MM.1S (cell line): Measurements from ENCODE around the gene IGFN1.

Source experiments
- DNase-seq: peaks from one replicate; pipeline ENCODE4 v3.0.0-alpha.2; 2015
- H2AFZ ChIP-seq: fragments of 300-600 bp; sonication (generic); 2 replicates; pipeline ENCODE4 v1.6.0; 2016; ENCODE audit warnings: antibody characterized with exemption, low read length
- H3F3A ChIP-seq: fragments of 300-600 bp; sonication (generic); 2 replicates; pipeline ENCODE4 v1.6.1; 2016; ENCODE audit warnings: mild to moderate bottlenecking, antibody characterized with exemption, low read length, moderate library complexity, mixed read lengths; ENCODE audit not compliant: insufficient read depth
- H3K27ac ChIP-seq: fragments of 300-600 bp; sonication (generic); 2 replicates; pipeline ENCODE4 v1.5.1; 2016; ENCODE audit warnings: mild to moderate bottlenecking, low read length
- H3K27me3 ChIP-seq: fragments of 300-600 bp; sonication (generic); replicated peaks from 2 replicates; pipeline ENCODE4 v1.6.0; 2016; ENCODE audit warnings: low read length; ENCODE audit not compliant: insufficient read depth
- H3K36me3 ChIP-seq: fragments of 300-600 bp; sonication (generic); replicated peaks from 2 replicates; pipeline ENCODE4 v1.6.1; 2016; ENCODE audit warnings: mild to moderate bottlenecking, low read length, mixed read lengths; ENCODE audit not compliant: insufficient read depth
- H3K4me1 ChIP-seq: fragments of 300-600 bp; sonication (generic); 2 replicates; pipeline ENCODE4 v1.6.1; 2016; ENCODE audit warnings: low read length, mixed read lengths
- H3K4me2 ChIP-seq: fragments of 300-600 bp; sonication (generic); 2 replicates; pipeline ENCODE4 v1.6.0; 2016; ENCODE audit warnings: low read depth, low read length
- H3K4me3 ChIP-seq: fragments of 300-600 bp; sonication (generic); 2 replicates; pipeline ENCODE4 v1.5.1; 2016; ENCODE audit warnings: low read length, mixed read lengths
- H3K79me2 ChIP-seq: fragments of 300-600 bp; sonication (generic); 2 replicates; pipeline ENCODE4 v1.6.1; 2016; ENCODE audit warnings: mixed run types, low read length, mixed read lengths
- H3K9ac ChIP-seq: fragments of 300-600 bp; sonication (generic); 2 replicates; pipeline ENCODE4 v1.6.1; 2016; ENCODE audit warnings: low read length, mixed read lengths
- H3K9me2 ChIP-seq: fragments of 300-600 bp; sonication (generic); replicated peaks from 2 replicates; pipeline ENCODE4 v1.6.1; 2016; ENCODE audit warnings: mild to moderate bottlenecking, low read length, mixed read lengths; ENCODE audit not compliant: insufficient read depth
- H3K9me3 ChIP-seq: fragments of 300-600 bp; sonication (generic); replicated peaks from 2 replicates; pipeline ENCODE4 v1.6.1; 2016; ENCODE audit warnings: mild to moderate bottlenecking, low read length, mixed read lengths; ENCODE audit not compliant: insufficient read depth
- H4K20me1 ChIP-seq: fragments of 300-600 bp; sonication (generic); 2 replicates; pipeline ENCODE4 v1.6.1; 2016; ENCODE audit warnings: mild to moderate bottlenecking, low read length, moderate library complexity, mixed read lengths; ENCODE audit not compliant: insufficient read depth
- EZH2 ChIP-seq: fragments of 300-600 bp; sonication (generic); optimal IDR thresholded peaks from 2 replicates; pipeline ENCODE3; 2017; ENCODE audit warnings: low read depth, mild to moderate bottlenecking, antibody characterized with exemption, low read length, mixed read lengths
- EZH2phosphoT487 ChIP-seq: fragments of 300-600 bp; sonication (generic); IDR thresholded peaks from 2 replicates; pipeline ENCODE4 v1.6.1; 2018; ENCODE audit warnings: antibody characterized with exemption, low read length
- TF ChIP-seq, protein P1 (sequence below): fragments of 300-600 bp; sonication (generic); IDR thresholded peaks from 2 replicates; pipeline ENCODE4 v1.5.1; 2016; ENCODE audit warnings: antibody characterized with exemption, low read length, mixed read lengths

The IGFN1 gene

DNA sequence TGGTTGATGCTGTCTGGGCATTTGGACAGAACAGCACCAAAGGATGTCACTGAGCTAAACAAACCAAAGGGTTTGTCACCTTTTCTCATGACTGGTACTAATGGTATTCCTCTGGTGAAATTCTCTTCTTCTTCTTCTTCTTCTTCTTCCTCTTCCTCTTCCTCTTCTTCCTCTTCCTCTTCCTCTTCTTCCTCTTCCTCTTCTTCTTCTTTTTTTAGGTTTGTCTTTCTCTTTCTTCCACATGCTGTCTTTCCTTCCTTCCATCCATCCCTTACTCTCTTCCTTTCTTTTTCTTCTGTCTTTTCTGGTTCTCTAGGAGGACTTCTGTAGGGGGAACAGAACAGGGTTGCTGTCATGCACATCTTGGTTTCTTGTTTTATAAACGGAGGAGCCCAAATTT, 9.3 kb upstream of the IGFN1 start:
- H3K27me3 ChIP-seq: no peaks in the 10 kb centered on the region; the same call in 1 of the 2 replicates
- H2AFZ ChIP-seq: no peak overlapping the region
- H4K20me1 ChIP-seq: no peaks in the 10 kb centered on the region
- no peak overlapping the region for H3K27ac ChIP-seq
- no peak overlapping the region for H3K4me2 ChIP-seq
- no peaks in the 10 kb centered on the region for H3K9me2 ChIP-seq
- no peaks in the 10 kb centered on the region for H3K4me1 ChIP-seq
- no peak overlapping the region for H3K4me3 ChIP-seq
- TF ChIP-seq, protein P1, sequence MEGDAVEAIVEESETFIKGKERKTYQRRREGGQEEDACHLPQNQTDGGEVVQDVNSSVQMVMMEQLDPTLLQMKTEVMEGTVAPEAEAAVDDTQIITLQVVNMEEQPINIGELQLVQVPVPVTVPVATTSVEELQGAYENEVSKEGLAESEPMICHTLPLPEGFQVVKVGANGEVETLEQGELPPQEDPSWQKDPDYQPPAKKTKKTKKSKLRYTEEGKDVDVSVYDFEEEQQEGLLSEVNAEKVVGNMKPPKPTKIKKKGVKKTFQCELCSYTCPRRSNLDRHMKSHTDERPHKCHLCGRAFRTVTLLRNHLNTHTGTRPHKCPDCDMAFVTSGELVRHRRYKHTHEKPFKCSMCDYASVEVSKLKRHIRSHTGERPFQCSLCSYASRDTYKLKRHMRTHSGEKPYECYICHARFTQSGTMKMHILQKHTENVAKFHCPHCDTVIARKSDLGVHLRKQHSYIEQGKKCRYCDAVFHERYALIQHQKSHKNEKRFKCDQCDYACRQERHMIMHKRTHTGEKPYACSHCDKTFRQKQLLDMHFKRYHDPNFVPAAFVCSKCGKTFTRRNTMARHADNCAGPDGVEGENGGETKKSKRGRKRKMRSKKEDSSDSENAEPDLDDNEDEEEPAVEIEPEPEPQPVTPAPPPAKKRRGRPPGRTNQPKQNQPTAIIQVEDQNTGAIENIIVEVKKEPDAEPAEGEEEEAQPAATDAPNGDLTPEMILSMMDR: no peak
- no peak for TF ChIP-seq EZH2phosphoT487
- no peak for TF ChIP-seq EZH2
- DNase-seq: no peak
- no peaks in the 10 kb centered on the region for H3K9me3 ChIP-seq
- no peaks in the 10 kb centered on the region for H3K36me3 ChIP-seq
- no peaks in the 10 kb centered on the region for H3K79me2 ChIP-seq
- H3F3A ChIP-seq: no peaks in the 10 kb centered on the region
- no peak overlapping the region for H3K9ac ChIP-seq

GRCh38 chr1:201181726-201182125, 8.9 kb upstream of the IGFN1 start:
- no peaks in the 10 kb centered on the region for H3K9me3 ChIP-seq
- H4K20me1 ChIP-seq: no peaks in the 10 kb centered on the region
- no peak for DNase-seq
- H3K36me3 ChIP-seq: no peaks in the 10 kb centered on the region
- no peak overlapping the region for H3K4me2 ChIP-seq
- no peaks in the 10 kb centered on the region; the same call in 1 of the 2 replicates for H3K27me3 ChIP-seq
- no peaks in the 10 kb centered on the region for H3K79me2 ChIP-seq
- no peaks in the 10 kb centered on the region for H3F3A ChIP-seq
- H2AFZ ChIP-seq: no peak overlapping the region
- H3K4me1 ChIP-seq: no peaks in the 10 kb centered on the region
- H3K4me3 ChIP-seq: no peak overlapping the region
- H3K9me2 ChIP-seq: no peaks in the 10 kb centered on the region
- H3K9ac ChIP-seq: no peak overlapping the region
- H3K27ac ChIP-seq: no peak overlapping the region
- TF ChIP-seq EZH2: no peak
- TF ChIP-seq EZH2phosphoT487: no peak
- TF ChIP-seq, protein P1: no peak

GRCh38 chr1:201183209-201183608, 7.4 kb upstream of the IGFN1 start:
- H3K9me2 ChIP-seq: no peaks in the 10 kb centered on the region
- TF ChIP-seq EZH2phosphoT487: no peak
- no peak for TF ChIP-seq EZH2
- TF ChIP-seq, protein P1: no peak
- H3K9ac ChIP-seq: no peak overlapping the region
- H3K4me1 ChIP-seq: no peaks in the 10 kb centered on the region
- no peak overlapping the region for H3K4me2 ChIP-seq
- H3K27ac ChIP-seq: no peak overlapping the region
- H3K79me2 ChIP-seq: no peaks in the 10 kb centered on the region
- H3K9me3 ChIP-seq: no peaks in the 10 kb centered on the region
- H3K27me3 ChIP-seq: no peaks in the 10 kb centered on the region; the same call in 1 of the 2 replicates
- no peaks in the 10 kb centered on the region for H3K36me3 ChIP-seq
- no peaks in the 10 kb centered on the region for H4K20me1 ChIP-seq
- H2AFZ ChIP-seq: no peak overlapping the region
- H3K4me3 ChIP-seq: no peak overlapping the region
- H3F3A ChIP-seq: no peaks in the 10 kb centered on the region
- no peak for DNase-seq
